HG03457 (cell line): ENCODE data around the gene FHIT.
"Not testable (repeated sequence)": the region's sequence is repeated elsewhere in the genome, so short reads cannot be mapped to it uniquely, and the experiment has no call there.

Experiments
- ATAC-seq: cut with Tn5 transposase; IDR thresholded peaks from one replicate; pipeline ENCODE4 v1.9.1; 2021; ENCODE audit warnings: moderate number of reproducible peaks; ENCODE audit not compliant: unreplicated experiment

Gene FHIT

DNA sequence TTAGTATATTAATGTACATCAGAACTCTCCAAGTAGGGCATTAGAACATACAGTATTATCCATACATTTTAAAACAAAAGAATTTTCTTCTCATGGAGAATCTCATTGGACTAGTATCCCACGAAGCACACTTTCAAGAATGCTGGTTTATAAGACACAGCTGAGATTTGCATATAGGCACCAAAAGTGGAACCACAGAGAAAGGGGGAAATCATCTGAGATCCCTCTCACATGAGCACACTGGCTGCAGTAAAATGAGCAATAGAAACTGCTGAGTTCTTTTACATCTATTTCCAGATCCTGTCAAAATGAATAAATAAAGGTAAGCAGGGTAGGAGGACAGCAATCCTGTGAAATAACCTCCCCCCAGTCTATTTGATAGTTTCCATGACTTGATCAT is 665.3 kb downstream of the FHIT start:
- no peak for ATAC-seq

GRCh38 chr3:60584250-60584649 is 667.0 kb downstream of the FHIT start:
- ATAC-seq: no peak

GRCh38 chr3:60582288-60582687 is 669.0 kb downstream of the FHIT start:
- ATAC-seq: no peak

- ATAC-seq: no peak
Measured at GRCh38 chr3:60580809-60581208, 670.4 kb downstream of the FHIT start.

DNA sequence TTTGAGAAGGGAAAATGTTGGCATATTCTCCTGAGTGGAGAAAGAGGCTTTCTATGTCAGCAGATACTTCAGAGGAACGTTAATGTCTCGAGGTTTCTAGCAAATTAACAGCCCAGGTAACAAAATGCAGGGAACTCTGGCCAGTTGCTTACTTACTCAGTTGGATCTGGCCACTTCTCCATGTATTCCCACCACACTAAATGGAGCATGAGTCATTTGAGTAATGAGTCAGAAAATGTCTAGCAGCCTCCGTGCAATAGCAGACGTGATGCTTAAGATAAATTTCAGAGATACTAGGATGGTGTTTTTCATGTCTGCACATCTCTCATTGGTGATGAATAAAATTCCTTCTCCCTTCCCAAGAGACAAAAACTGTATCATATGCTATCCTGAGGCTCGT is 671.5 kb downstream of the FHIT start:
- no peak for ATAC-seq

GRCh38 chr3:60578936-60579335 is 672.3 kb downstream of the FHIT start:
- no peak for ATAC-seq

DNA sequence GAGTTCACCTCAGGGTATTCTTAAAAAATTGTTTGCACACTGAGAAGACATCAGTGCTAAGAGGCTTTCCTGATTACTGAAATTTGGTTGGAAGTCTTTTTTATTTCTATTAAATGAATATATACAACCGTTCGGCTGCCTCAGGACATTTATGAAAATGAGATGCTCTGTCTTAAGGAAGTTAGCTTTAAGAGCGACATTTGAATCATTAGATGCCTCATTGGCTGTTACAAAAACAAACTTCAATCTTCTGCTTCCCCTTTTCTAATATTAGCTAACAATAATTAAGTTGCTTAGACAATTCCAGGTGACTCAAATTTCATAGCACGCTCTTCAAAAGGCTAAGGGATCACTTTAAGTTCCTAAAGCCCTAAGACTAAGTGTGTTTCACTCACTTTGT is 673.7 kb downstream of the FHIT start:
- no peak for ATAC-seq

- ATAC-seq: no peak
Measured at GRCh38 chr3:60575718-60576272, 675.5 kb downstream of the FHIT start.

GRCh38 chr3:60574046-60574769 is 677.0 kb downstream of the FHIT start:
- ATAC-seq: no peak

DNA sequence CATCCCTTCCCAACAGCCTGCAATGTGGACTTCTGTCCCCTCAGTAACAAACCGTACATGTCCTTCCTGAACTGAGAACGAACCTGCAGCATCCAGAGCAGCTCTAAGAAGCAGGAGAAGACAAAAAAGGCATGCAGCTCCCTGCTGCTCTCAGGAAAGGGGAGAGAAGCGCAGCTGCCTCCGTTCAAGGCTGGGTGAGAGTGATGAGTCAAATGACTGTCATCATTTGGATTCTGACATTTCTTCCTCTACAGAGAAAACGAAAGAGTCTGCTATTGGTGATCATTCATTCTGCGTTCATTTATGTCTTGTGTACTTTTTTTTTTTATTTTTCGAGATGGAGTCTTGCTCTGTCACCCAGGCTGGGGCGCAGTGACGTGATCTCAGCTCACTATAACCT is 677.8 kb downstream of the FHIT start:
- ATAC-seq: no peak

DNA sequence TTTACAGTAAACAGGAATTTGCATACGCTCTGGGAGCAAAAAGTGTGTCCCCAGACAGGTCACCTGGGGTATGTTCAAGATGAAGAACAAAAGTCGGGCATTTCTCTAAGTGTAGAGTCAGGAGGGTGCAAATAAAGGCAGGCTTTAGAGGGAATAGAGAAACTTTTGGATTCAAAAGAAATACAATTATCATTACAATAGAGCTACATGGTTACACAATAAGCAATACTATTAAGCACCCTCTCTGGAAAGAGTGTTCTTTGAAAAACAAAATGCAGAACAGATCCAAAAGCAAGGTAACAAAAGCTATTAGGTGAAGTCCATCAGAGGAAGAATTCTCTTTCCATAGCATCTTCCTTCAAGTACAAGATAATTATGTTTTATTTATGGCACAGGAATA is 679.7 kb downstream of the FHIT start:
- no peak for ATAC-seq

- no peak for ATAC-seq
Measured at GRCh38 chr3:60557122-60557521, 694.1 kb downstream of the FHIT start.

GRCh38 chr3:60555686-60556354 is 695.4 kb downstream of the FHIT start:
- peak; percentile 66 for ATAC-seq

DNA sequence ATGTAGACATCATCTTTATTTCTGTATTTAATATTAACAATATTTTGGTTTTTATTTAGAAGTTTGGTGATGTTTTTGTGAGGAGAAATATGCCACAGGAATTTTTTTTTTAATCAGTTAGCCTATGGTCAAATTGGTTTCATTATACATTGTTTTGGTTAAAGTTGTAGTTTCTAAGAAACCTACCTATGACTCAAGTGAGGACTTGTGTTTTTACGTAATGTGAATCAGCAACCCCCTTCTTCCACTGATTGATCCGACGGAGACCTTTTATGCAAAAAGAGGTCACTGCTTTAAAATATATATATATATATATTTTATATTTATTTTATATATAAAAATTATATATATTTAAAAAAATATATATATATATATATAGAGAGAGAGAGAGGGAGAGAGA is 698.1 kb downstream of the FHIT start:
- no peak for ATAC-seq

DNA sequence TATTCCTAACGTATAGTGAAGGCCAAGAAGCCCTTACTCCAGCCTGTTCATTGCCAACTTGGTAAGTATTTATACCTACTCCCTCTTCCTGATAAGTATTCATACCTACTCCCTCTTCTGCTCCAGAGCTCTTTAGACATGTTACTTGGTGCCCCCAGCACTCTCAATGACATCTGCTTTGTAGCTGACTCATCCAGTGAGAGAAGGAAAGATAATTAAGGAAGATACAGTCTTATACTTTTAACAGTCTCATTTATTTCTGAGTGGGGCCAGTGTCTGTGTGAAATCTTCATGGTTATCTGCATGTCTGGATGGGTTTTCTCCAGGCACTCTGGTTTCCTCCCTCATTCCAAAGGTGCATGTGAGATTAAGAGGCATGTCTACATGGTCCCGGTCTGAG is 698.7 kb downstream of the FHIT start:
- no peak for ATAC-seq

- ATAC-seq: no peak
Measured at GRCh38 chr3:60551455-60552209, 699.6 kb downstream of the FHIT start.

- ATAC-seq: no peak
Measured at GRCh38 chr3:60549863-60550262, 701.4 kb downstream of the FHIT start.

DNA sequence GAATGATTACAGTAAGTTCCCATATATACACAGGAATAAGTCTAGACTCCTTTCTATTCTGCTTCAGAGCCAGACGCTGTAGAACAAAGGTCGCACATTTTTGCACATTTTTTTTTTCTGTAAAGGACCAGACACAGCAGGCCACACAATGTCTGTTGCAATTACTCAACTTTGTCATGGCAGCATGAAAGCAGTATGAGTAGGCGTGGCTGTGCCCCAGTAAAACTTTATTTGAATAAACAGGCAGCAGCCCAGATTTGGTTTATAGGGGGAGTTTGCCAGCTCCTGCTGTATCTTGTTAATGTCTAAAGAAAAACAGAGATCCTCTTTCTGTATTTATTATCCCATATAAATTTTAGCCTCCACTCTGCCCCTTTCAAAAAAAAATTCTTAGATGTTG is 708.3 kb downstream of the FHIT start:
- no peak for ATAC-seq

GRCh38 chr3:60539394-60539793 is 711.9 kb downstream of the FHIT start:
- ATAC-seq: not testable (repeated sequence)

DNA sequence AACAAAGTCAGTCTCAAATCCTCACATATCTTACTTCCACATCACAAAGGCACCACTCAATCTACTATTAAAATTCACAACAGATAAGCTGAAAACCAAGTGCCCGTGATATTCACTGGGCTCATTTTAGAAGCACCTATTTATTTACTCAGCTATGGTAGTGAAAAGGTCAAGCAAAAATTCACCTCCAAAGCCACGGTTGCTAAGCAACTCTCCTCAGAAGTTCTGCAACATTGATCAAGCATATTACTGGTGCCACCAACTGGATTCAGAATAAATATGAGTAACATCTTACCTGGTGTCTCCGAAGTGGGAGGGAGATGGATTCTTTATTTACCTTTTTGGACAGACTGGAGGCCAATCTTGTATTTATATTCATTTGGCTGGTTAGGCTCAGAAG is 714.8 kb downstream of the FHIT start:
- ATAC-seq: no peak

DNA sequence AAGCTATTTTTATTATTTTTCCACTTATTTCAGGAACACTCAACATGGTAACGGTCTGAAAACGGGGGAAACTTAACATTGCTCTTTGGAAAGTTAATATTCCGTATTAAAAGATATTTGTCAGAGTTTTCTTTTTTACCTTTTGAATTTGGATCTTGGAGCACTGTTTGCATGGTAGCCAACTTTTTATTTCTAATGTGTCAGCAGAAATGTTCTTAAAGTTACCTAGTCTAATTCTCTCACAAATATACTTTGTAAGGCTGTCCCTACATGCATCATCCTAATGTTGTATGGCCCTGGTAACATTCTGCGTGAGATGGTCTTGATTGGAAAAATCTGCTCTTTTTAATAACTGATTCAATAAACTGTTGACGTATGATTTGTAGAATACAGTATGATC is 719.5 kb downstream of the FHIT start:
- ATAC-seq: no peak

- ATAC-seq: no peak
Measured at GRCh38 chr3:60528651-60529050, 722.6 kb downstream of the FHIT start.
